GM12878 (cell line): ENCODE results near the gene PRDM1. TPM values are rescaled to one million over a fixed set of nuclear protein-coding genes. Genes with fewer than 3 reads are reported as not detected.

Experiments used
- ATF2 ChIP-seq: IDR thresholded peaks from 2 replicates; pipeline ENCODE4 v1.6.1; 2012; ENCODE audit warnings: low read length, inconsistent platforms
- BCL11A ChIP-seq: IDR thresholded peaks from 2 replicates; pipeline ENCODE4 v1.6.1; 2011; ENCODE audit warnings: low read depth, low read length
- CBX3 ChIP-seq: fragments of 200-600 bp; sonication (generic); IDR thresholded peaks from 2 replicates; pipeline ENCODE4 v1.6.1; 2016; ENCODE audit warnings: low read depth, borderline replicate concordance
- EGR1 ChIP-seq, 2 experiments: IDR thresholded peaks; 1 replicate in 1 of 2; 2 replicates in 1 of 2; pipeline ENCODE4 v1.6.1; 2011 to 2012; ENCODE audit warnings: low read depth in 2 of 2, low read length in 2 of 2, borderline replicate concordance in 1 of 2, mild to moderate bottlenecking in 1 of 2, moderate library complexity in 1 of 2
- LARP7 ChIP-seq: fragments of 450-650 bp; IDR thresholded peaks from 2 replicates; pipeline ENCODE4 v1.6.1; 2017; ENCODE audit warnings: mild to moderate bottlenecking
- MTA3 ChIP-seq: IDR thresholded peaks from 2 replicates; pipeline ENCODE4 v1.6.1; 2012; ENCODE audit warnings: low read length, inconsistent platforms, borderline replicate concordance
- NR2C2 ChIP-seq: IDR thresholded peaks from 2 replicates; pipeline ENCODE4 v1.6.1; 2011; ENCODE audit warnings: borderline replicate concordance, low read depth; ENCODE audit not compliant: control insufficient read depth, insufficient read length
- RUNX3 ChIP-seq: IDR thresholded peaks from 2 replicates; pipeline ENCODE4 v1.6.1; 2012; ENCODE audit warnings: low read length, inconsistent platforms
- YY1 ChIP-seq: IDR thresholded peaks from 2 replicates; pipeline ENCODE4 v1.6.1; 2011; ENCODE audit warnings: low read depth, mild to moderate bottlenecking, low read length
- ZZZ3 ChIP-seq: IDR thresholded peaks from 2 replicates; pipeline ENCODE4 v1.6.1; 2011; ENCODE audit warnings: low read depth; ENCODE audit not compliant: control insufficient read depth, insufficient read length
- polyA plus RNA-seq, 11 experiments: library from polyadenylated mRNA; depleted of rRNA in 4 of 11; unstranded in 6 of 11; stranded (reverse) in 5 of 11; fragments of >200 nt; fragmentation: Nextera tagmentation in 4 of 11; fragmentation: Illumina TruSeq in 1 of 11; extraction: Ambion mirVana in 4 of 11; extraction: Trizol in 1 of 11; gene quantifications; 1 replicate in 1 of 11; 2 replicates in 10 of 11; pipeline versions ENCODE4 v1.2.1 to v1.2.3, GENCODE V29; 2011 to 2016; ENCODE audit warnings: inconsistent platforms in 2 of 11, missing spikeins in 2 of 11, low read depth in 1 of 11
- total RNA-seq, 4 experiments: library from RNA; depleted of rRNA in 3 of 4; stranded (reverse); fragments of >200 nt in 3 of 4; fragmentation: Illumina TruSeq in 1 of 4; extraction: Trizol in 1 of 4; gene quantifications; 2 replicates each; pipeline versions ENCODE4 v1.2.1 to v1.2.3, GENCODE V29; 2013 to 2021
- TF ChIP-seq, protein P1 (sequence below): fragments of 450-650 bp; IDR thresholded peaks from 2 replicates; pipeline ENCODE4 v1.6.1; 2017; ENCODE audit warnings: mild to moderate bottlenecking, moderate library complexity

The PRDM1 gene
- total and polyA plus RNA-seq, 10 of the 15 experiments (the other 5 are each of a cell fraction or from before 2014, with no cell fraction given) = 1.9 to 15.8 (median 4.1) TPM

- TF ChIP-seq CBX3 (no peak), RUNX3 (peak; percentile 23), LARP7 (peak; percentile 56; the same call in 1 of the 2 replicates), NR2C2 (no peak), EGR1 (IDR thresholded peaks at IDR 0.05; ENCODE audit: borderline replicate concordance in 1 of 2, low read depth in 2 of 2, low read length in 2 of 2) (peak in 1 of 2 experiments; percentile 33; a peak in 1 of 3 replicates), BCL11A (no peak), YY1 (0 out of 2 replicates have a peak, but pooled peaks have one; percentile 28), MTA3 (no peak), ATF2 (no peak), ZZZ3 (no peak)
- TF ChIP-seq, protein P1, sequence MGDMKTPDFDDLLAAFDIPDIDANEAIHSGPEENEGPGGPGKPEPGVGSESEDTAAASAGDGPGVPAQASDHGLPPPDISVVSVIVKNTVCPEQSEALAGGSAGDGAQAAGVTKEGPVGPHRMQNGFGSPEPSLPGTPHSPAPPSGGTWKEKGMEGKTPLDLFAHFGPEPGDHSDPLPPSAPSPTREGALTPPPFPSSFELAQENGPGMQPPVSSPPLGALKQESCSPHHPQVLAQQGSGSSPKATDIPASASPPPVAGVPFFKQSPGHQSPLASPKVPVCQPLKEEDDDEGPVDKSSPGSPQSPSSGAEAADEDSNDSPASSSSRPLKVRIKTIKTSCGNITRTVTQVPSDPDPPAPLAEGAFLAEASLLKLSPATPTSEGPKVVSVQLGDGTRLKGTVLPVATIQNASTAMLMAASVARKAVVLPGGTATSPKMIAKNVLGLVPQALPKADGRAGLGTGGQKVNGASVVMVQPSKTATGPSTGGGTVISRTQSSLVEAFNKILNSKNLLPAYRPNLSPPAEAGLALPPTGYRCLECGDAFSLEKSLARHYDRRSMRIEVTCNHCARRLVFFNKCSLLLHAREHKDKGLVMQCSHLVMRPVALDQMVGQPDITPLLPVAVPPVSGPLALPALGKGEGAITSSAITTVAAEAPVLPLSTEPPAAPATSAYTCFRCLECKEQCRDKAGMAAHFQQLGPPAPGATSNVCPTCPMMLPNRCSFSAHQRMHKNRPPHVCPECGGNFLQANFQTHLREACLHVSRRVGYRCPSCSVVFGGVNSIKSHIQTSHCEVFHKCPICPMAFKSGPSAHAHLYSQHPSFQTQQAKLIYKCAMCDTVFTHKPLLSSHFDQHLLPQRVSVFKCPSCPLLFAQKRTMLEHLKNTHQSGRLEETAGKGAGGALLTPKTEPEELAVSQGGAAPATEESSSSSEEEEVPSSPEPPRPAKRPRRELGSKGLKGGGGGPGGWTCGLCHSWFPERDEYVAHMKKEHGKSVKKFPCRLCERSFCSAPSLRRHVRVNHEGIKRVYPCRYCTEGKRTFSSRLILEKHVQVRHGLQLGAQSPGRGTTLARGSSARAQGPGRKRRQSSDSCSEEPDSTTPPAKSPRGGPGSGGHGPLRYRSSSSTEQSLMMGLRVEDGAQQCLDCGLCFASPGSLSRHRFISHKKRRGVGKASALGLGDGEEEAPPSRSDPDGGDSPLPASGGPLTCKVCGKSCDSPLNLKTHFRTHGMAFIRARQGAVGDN = peak; percentile 70
Measured at GRCh38 chr6:106085984-106086813, at the start of gene PRDM1 (continued).
